SK-N-SH (cell line): ENCODE measurements around the gene MICAL2. TPM values are rescaled to one million over a fixed set of nuclear protein-coding genes. Genes with fewer than 3 reads are reported as not detected.

ENCODE experiments used
- CTCF ChIA-PET: fragments of 300-600, 350-600 bp; formaldehyde crosslinking; extraction: SDS; loops from one replicate; lab custom pipeline; 2021; lab: Yijun Ruan, JAX
- POLR2A ChIA-PET: fragments of 350-600 bp; sonication (Branson Sonifier 250); formaldehyde crosslinking; extraction: SDS; loops from one replicate; lab custom pipeline; 2020; ENCODE audit warnings: antibody characterized with exemption, inconsistent platforms; lab: Yijun Ruan, JAX
- DNase-seq: peaks from one replicate; pipeline ENCODE4 v3.0.0; 2012
- H2AFZ ChIP-seq: fragments of 200-600 bp; sonication (generic); 2 replicates; pipeline ENCODE4 v1.8.1; 2016; ENCODE audit warnings: antibody characterized with exemption, mild to moderate bottlenecking, low read depth
- H3F3A ChIP-seq: fragments of 200-600 bp; sonication (generic); replicated peaks from 2 replicates; pipeline ENCODE3; 2016; ENCODE audit warnings: antibody characterized with exemption, mild to moderate bottlenecking; ENCODE audit not compliant: insufficient read depth
- H3K27ac ChIP-seq, 2 experiments: fragments of 200-500 bp in 1 of 2; fragments of 200-600 bp in 1 of 2; sonication (Bioruptor generic) in 1 of 2; sonication (generic), shearing (Covaris generic) in 1 of 2; 2 replicates each; pipeline versions ENCODE4 v1.5.1 to v1.6.1; 2014 to 2016; ENCODE audit warnings: low read depth in 2 of 2, inconsistent platforms in 1 of 2, low read length in 1 of 2, mild to moderate bottlenecking in 1 of 2, mixed read lengths in 1 of 2
- H3K27me3 ChIP-seq: fragments of 200-600 bp; sonication (generic), shearing (Covaris generic); 2 replicates; pipeline ENCODE4 v1.6.1; 2016; ENCODE audit warnings: mixed run types; ENCODE audit not compliant: insufficient read depth
- H3K36me3 ChIP-seq, 2 experiments: fragments of 200-500 bp in 1 of 2; fragments of 200-600 bp in 1 of 2; sonication (Bioruptor generic) in 1 of 2; sonication (generic) in 1 of 2; replicated peaks in 1 of 2; 2 replicates each; pipeline versions ENCODE3 to v1.5.1; 2014 to 2016; ENCODE audit warnings: low read length in 1 of 2, mild to moderate bottlenecking in 1 of 2; ENCODE audit not compliant: insufficient read depth in 2 of 2, control insufficient read depth in 1 of 2
- H3K4me1 ChIP-seq, 2 experiments: fragments of 200-500 bp in 1 of 2; fragments of 200-600 bp in 1 of 2; sonication (Bioruptor generic) in 1 of 2; sonication (generic), shearing (Covaris generic) in 1 of 2; 2 replicates each; pipeline versions ENCODE4 v1.5.1 to v1.6.1; 2014 to 2016; ENCODE audit warnings: low read depth in 1 of 2, low read length in 1 of 2, mixed run types in 1 of 2; ENCODE audit not compliant: insufficient read depth in 2 of 2, control insufficient read depth in 1 of 2
- H3K4me2 ChIP-seq: fragments of 200-600 bp; sonication (generic), shearing (Covaris generic); 2 replicates; pipeline ENCODE4 v1.6.1; 2017; ENCODE audit warnings: mixed run types
- H3K4me3 ChIP-seq, 2 experiments: fragments of 200-500 bp in 1 of 2; fragments of 200-600 bp in 1 of 2; sonication (Bioruptor generic) in 1 of 2; sonication (generic), shearing (Covaris generic) in 1 of 2; 2 replicates each; pipeline versions ENCODE4 v1.5.1 to v1.8.1; 2014 to 2016; ENCODE audit warnings: low read depth in 2 of 2, inconsistent platforms in 1 of 2, low read length in 1 of 2, mild to moderate bottlenecking in 1 of 2, mixed read lengths in 1 of 2, moderate library complexity in 1 of 2
- H3K79me2 ChIP-seq: fragments of 200-600 bp; sonication (generic); 2 replicates; pipeline ENCODE4 v1.8.1; 2017; ENCODE audit warnings: mild to moderate bottlenecking; ENCODE audit not compliant: insufficient read depth
- H3K9ac ChIP-seq: fragments of 200-600 bp; sonication (generic); 2 replicates; pipeline ENCODE4 v1.6.1; 2017; ENCODE audit warnings: mixed run types
- H3K9me2 ChIP-seq: fragments of 200-600 bp; sonication (generic); 2 replicates; pipeline ENCODE4 v1.6.1; 2017; ENCODE audit warnings: mixed run types
- H3K9me3 ChIP-seq: fragments of 200-600 bp; sonication (generic); 2 replicates; pipeline ENCODE4 v1.6.1; 2017; ENCODE audit warnings: mixed run types, mild to moderate bottlenecking, moderate library complexity
- H4K20me1 ChIP-seq: fragments of 200-600 bp; sonication (generic); 2 replicates; pipeline ENCODE4 v1.6.1; 2017; ENCODE audit warnings: mild to moderate bottlenecking, mixed run types; ENCODE audit not compliant: insufficient read depth
- CHD2 ChIP-seq: fragments of 150-350 bp; IDR thresholded peaks from 2 replicates; pipeline ENCODE4 v1.6.1; 2018; ENCODE audit warnings: low read length; ENCODE audit not compliant: partially characterized antibody
- EZH2phosphoT487 ChIP-seq: fragments of 200-600 bp; sonication (generic); IDR thresholded peaks from 2 replicates; pipeline ENCODE4 v1.6.1; 2017; ENCODE audit warnings: low read depth, mixed run types, mild to moderate bottlenecking, antibody characterized with exemption, moderate library complexity, borderline replicate concordance
- FOSL2 ChIP-seq: IDR thresholded peaks from 2 replicates; pipeline ENCODE4 v1.4.0; 2012; ENCODE audit warnings: low read depth, mild to moderate bottlenecking, moderate library complexity, borderline replicate concordance
- FOXM1 ChIP-seq: IDR thresholded peaks from 2 replicates; pipeline ENCODE4 v1.4.0; 2012; ENCODE audit warnings: low read depth, mild to moderate bottlenecking
- GABPA ChIP-seq: IDR thresholded peaks from 2 replicates; pipeline ENCODE4 v1.4.0; 2012; ENCODE audit warnings: low read depth, mild to moderate bottlenecking
- GATA2 ChIP-seq: sonication (generic); formaldehyde crosslinking; IDR thresholded peaks from 2 replicates; pipeline ENCODE4 v1.5.0; 2020; ENCODE audit warnings: mild to moderate bottlenecking, missing genetic modification reagents
- IRF3 ChIP-seq: fragments of 150-350 bp; IDR thresholded peaks from 2 replicates; pipeline ENCODE4 v1.6.1; 2016; ENCODE audit warnings: mild to moderate bottlenecking, low read depth, low read length
- MAX ChIP-seq: IDR thresholded peaks from 2 replicates; pipeline ENCODE4 v1.4.0; 2012; ENCODE audit warnings: low read depth
- MXI1 ChIP-seq: IDR thresholded peaks from 2 replicates; pipeline ENCODE4 v1.6.1; 2012; ENCODE audit warnings: mild to moderate bottlenecking, low read depth, low read length, improper control_type of control experiment
- NFIC ChIP-seq: IDR thresholded peaks from 2 replicates; pipeline ENCODE4 v1.4.0; 2012; ENCODE audit warnings: borderline replicate concordance
- PBX3 ChIP-seq: IDR thresholded peaks from 2 replicates; pipeline ENCODE4; 2012
- POLR2AphosphoS5 ChIP-seq: IDR thresholded peaks from 2 replicates; pipeline ENCODE4 v1.6.1; 2012; ENCODE audit warnings: low read depth, low read length
- SMC3 ChIP-seq: IDR thresholded peaks from 2 replicates; pipeline ENCODE4 v1.6.1; 2012; ENCODE audit warnings: low read depth, low read length, improper control_type of control experiment
- TEAD4 ChIP-seq: IDR thresholded peaks from 2 replicates; pipeline ENCODE4 v1.4.0; 2012; ENCODE audit warnings: mild to moderate bottlenecking, borderline replicate concordance; ENCODE audit not compliant: insufficient read depth
- ZBTB33 ChIP-seq: IDR thresholded peaks from 2 replicates; pipeline ENCODE4 v1.4.0; 2012; ENCODE audit warnings: low read depth, borderline replicate concordance
- WGBS: methylation state at CpG from one replicate; pipeline ENCODE4 v1.1.6; 2017; ENCODE audit warnings: low lambda C conversion rate; 5-methylcytosine and 5-hydroxymethylcytosine counted together
- polyA plus RNA-seq, 3 experiments: library from polyadenylated mRNA; depleted of rRNA; stranded (reverse); fragments of >200 nt; gene quantifications; 2 replicates each; pipeline ENCODE4 v1.2.3, GENCODE V29; 2012
- TF ChIP-seq, protein P1 (sequence below): IDR thresholded peaks from 2 replicates; pipeline ENCODE4 v1.4.0; 2012; ENCODE audit warnings: low read depth, borderline replicate concordance

Gene MICAL2
- polyA plus RNA-seq, 1 of the 3 experiments (the other 2 are of a cell fraction): 54.6 TPM

- TF ChIP-seq EZH2phosphoT487: no peak
- TF ChIP-seq, all 33 proteins: peak for 2
Observed at GRCh38 chr11:12285811-12286222, 175.4 kb downstream of the MICAL2 start (continued).

- POLR2A ChIA-PET: no interaction called here
- CTCF ChIA-PET: interaction anchor here (0.7 to 19.2 kb wide), 10 partner anchors 9 to 942 kb away, joined by 3 to 488 read pairs (median 24); no protein-coding TSS in a partner anchor
- Histone ChIP-seq H3K9me3 (no peaks in the 10 kb centered on the region), H2AFZ (no peak overlapping the region), H3F3A (peaks cover 71% of the 10 kb centered on the region), H3K9ac (peak overlapping the region; percentile 99), H3K4me3 (peak overlapping the region in 1 of 2 experiments; percentile 63; a peak in 2 of 4 replicates), H3K27me3 (no peaks in the 10 kb centered on the region), H3K27ac (peak overlapping the region; percentile 47 to 100; a peak in 3 of 4 replicates), H4K20me1 (no peaks in the 10 kb centered on the region), H3K79me2 (peaks cover 30% of the 10 kb centered on the region), H3K4me1 (peaks cover 27 to 45% of the 10 kb centered on the region in 2 experiments), H3K36me3 (no peaks in the 10 kb centered on the region), H3K9me2 (no peaks in the 10 kb centered on the region), H3K4me2 (peak overlapping the region; percentile 96)
- WGBS: 37% methylated on average over 6 of the region's 6 CpGs
- DNase-seq: no peak
- TF ChIP-seq SMC3 (no peak), TEAD4 (no peak), CHD2 (no peak), GABPA (no peak), IRF3 (no peak), GATA2 (CRISPR knock-in tag) (no peak)
Observed at GRCh38 chr11:12286606-12287005, 176.2 kb downstream of the MICAL2 start.

DNA sequence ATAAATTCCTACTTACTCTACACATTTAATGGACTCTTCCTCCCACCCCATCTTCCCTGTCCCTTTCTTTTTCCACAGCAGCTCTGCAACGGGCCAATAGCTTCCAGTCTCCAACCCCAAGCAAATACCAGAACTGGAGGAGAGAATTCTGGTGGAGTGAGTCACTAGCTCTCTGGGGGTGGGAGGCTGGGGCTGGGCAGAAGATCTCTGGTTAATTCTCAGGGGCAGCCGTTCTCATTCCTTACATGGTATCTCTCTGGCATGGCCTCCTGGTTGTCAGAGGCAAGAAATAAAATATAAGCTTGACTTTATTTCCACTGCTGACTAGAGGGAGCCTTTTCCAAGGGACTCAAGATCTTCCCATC is 176.6 kb downstream of the MICAL2 start:
- no peaks in the 10 kb centered on the region for H4K20me1 ChIP-seq
- peaks cover 27 to 44% of the 10 kb centered on the region in 2 experiments for H3K4me1 ChIP-seq
- no peaks in the 10 kb centered on the region for H3K36me3 ChIP-seq
- peak; percentile 7 for DNase-seq
- H2AFZ ChIP-seq: no peak overlapping the region
- peaks cover 70% of the 10 kb centered on the region for H3F3A ChIP-seq
- H3K27me3 ChIP-seq: no peaks in the 10 kb centered on the region
- peak overlapping the region; percentile 99 for H3K9ac ChIP-seq
- POLR2A ChIA-PET: no interaction called here
- H3K79me2 ChIP-seq: peaks cover 28% of the 10 kb centered on the region
- H3K27ac ChIP-seq: peak overlapping the region; percentile 51 to 100; a peak in 3 of 4 replicates
- peak overlapping the region; percentile 96 for H3K4me2 ChIP-seq
- WGBS: 5% methylated on average over 2 of the region's 2 CpGs
- H3K4me3 ChIP-seq: peak overlapping the region; percentile 4 to 63; a peak in 3 of 4 replicates
- no peaks in the 10 kb centered on the region for H3K9me3 ChIP-seq
- H3K9me2 ChIP-seq: no peaks in the 10 kb centered on the region
- CTCF ChIA-PET: interaction anchor here (0.7 to 19.2 kb wide), 11 partner anchors 9 to 627 kb away, joined by 3 to 488 read pairs (median 11); no protein-coding TSS in a partner anchor
- TF ChIP-seq PBX3 (peak; percentile 79), FOSL2 (peak; percentile 93), TEAD4 (peak; percentile 93), MXI1 (no peak), GABPA (no peak), FOXM1 (peak; percentile 69; the same call in 1 of the 2 replicates), NFIC (peak; percentile 84), POLR2AphosphoS5 (peak; percentile 60), MAX (peak; percentile 41), EZH2phosphoT487 (no peak), ZBTB33 (0 out of 2 replicates have a peak, but pooled peaks have one; percentile 50)
- TF ChIP-seq, protein P1, sequence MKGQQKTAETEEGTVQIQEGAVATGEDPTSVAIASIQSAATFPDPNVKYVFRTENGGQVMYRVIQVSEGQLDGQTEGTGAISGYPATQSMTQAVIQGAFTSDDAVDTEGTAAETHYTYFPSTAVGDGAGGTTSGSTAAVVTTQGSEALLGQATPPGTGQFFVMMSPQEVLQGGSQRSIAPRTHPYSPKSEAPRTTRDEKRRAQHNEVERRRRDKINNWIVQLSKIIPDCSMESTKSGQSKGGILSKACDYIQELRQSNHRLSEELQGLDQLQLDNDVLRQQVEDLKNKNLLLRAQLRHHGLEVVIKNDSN: no peak
